Psoas muscle (tissue), 8 donors: ENCODE measurements around the gene PLEKHJ1. TPM values are rescaled to one million over a fixed set of nuclear protein-coding genes. Genes with fewer than 3 reads are reported as not detected.
A peak's percentile ranks its signal among the peaks of the same experiment; 100 is the strongest.

ENCODE experiments used
- ATAC-seq, 4 donors: fragments of 200-7000 bp; cut with Tn5 transposase; one replicate each; pipeline ENCODE4 v1.9.1; 2020; ENCODE audit warnings: moderate library complexity in 3 of 4, mild to moderate bottlenecking in 2 of 4
- DNase-seq, 2 donors: peaks; one replicate each; pipeline ENCODE4 v3.0.0-alpha.2; 2020
- H3K27ac ChIP-seq: fragments of 200-600 bp; one replicate; pipeline ENCODE4 v1.8.0; 2022
- H3K27me3 ChIP-seq, 3 donors: fragments of 200-600 bp in 1 of 3; one replicate each; pipeline versions ENCODE4 v1.6.1 to v1.8.0; 2013 to 2022; ENCODE audit warnings: low read length in 2 of 3, mild to moderate bottlenecking in 2 of 3, moderate library complexity in 1 of 3; ENCODE audit not compliant: insufficient read depth in 3 of 3
- H3K36me3 ChIP-seq, 2 donors: fragments of 200-600 bp in 1 of 2; one replicate each; pipeline versions ENCODE4 v1.6.1 to v1.8.0; 2013 to 2022; ENCODE audit warnings: low read depth in 1 of 2, mild to moderate bottlenecking in 1 of 2, moderate library complexity in 1 of 2; ENCODE audit not compliant: insufficient read depth in 1 of 2
- H3K4me1 ChIP-seq: fragments of 200-600 bp; one replicate; pipeline ENCODE4 v1.8.0; 2022
- H3K4me3 ChIP-seq: fragments of 200-600 bp; one replicate; pipeline ENCODE4 v1.8.0; 2022; ENCODE audit warnings: mild to moderate bottlenecking
- H3K9me3 ChIP-seq: fragments of 200-600 bp; one replicate; pipeline ENCODE4 v1.8.0; 2022
- WGBS, 3 donors: extraction: QIAGEN DNeasy Blood & Tissue Kit; methylation state at CpG; one replicate each; pipeline versions ENCODE4 v1.1.6 to v1.1.7; 2013; 5-methylcytosine and 5-hydroxymethylcytosine counted together
- intact Hi-C, 2 donors: fragments of 100-400 bp; cut with DNase I; formaldehyde crosslinking; loops; one replicate each; pipeline versions ENCODE4 v1.11.0 to v1.14.2; 2022
- polyA plus RNA-seq, 3 donors: library from polyadenylated mRNA; stranded (reverse); fragments of 200-250 nt; gene quantifications; one replicate each; pipeline ENCODE4 v1.2.3, GENCODE V29; 2013
- total RNA-seq, 4 donors: library from RNA; stranded (reverse); fragmentation: NEBNext Ultra II Directional in 2 of 4; extraction: Animal tissue kit (Norgen Biotek cat#: 25700) in 2 of 4; gene quantifications; one replicate each; pipeline versions ENCODE4 v1.2.1 to v1.2.4, GENCODE V29; 2021 to 2023
- TF ChIP-seq, protein P1 (sequence below): fragments of 200-600 bp; IDR thresholded peaks from one replicate; pipeline ENCODE4 v1.8.0; 2022; ENCODE audit warnings: antibody characterized with exemption
- donor health status: healthy with polysubstance abuse.
- donor health status: DM: no; HTN: no; CAD: no; lungs with moderate emphysema.
- donor health status: Bipolar disorder and iron deficiency.
- donor health status: healthy.
- donor health status: DM: yes; HTN: yes; CAD: no.
- donor health status: DM: no; HTN: no; CAD: no.
- donor health status: DM: no; HTN: no; CAD: no.
- donor health status: DM: yes; HTN: yes; CAD: no.

The PLEKHJ1 gene
- total and polyA plus RNA-seq, 7 donors, result 54.9 to 146 (median 65.5) TPM

DNA sequence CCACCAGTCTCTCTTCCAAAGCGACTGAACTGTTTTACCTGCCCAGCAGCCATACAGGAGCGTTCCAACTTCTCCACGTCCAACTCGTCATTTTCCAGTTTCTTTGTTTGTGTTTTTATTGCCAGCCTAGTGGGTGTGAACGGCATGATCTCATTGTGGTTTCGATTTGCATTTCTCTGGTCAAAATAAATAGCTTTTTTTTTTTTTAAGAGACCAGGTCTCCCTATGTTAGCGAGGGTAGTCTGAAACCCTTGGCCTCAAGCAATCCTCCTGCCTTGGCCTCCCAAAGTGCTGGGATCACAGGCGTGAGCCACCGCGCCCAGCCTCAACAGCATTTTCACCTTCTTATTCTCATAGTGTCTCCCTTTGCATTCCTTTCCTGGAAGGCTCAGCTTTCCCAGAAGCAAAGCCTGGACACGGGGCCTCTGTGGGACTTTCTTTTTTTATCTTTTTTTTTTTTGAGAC lies 24.2 kb upstream of the PLEKHJ1 start:
- H3K27ac ChIP-seq, result no peak overlapping the region
- WGBS, 3 donors, result 73 to 76% (median 75%) methylated on average over 11 of the region's 11 CpGs
- intact Hi-C loops, result no loop called here

DNA sequence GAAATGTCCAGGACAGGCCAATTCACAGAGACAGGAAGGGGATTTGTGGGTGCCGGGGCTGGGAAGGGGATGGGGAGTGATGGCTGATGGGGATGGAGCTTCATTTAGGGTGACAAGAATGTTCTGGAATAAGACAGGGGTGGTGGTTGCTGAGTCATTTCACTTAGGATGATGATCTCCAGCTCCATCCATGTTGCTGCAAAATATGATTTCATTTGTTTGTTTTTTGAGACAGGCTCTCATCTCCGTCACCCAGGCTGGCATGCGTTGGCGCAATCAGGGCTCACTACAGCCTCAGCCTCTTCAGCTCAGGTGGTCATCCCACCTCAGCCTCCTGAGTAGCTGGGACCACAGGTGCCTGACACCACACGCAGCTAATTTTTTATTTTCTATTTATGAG lies 23.2 kb upstream of the PLEKHJ1 start:
- H3K27me3 ChIP-seq, result no peaks in the 10 kb centered on the region
- 84 to 97% (median 93%) methylated on average over 5 of the region's 5 CpGs for WGBS, 3 donors
- no peaks in the 10 kb centered on the region for H3K36me3 ChIP-seq
- H3K9me3 ChIP-seq, result no peaks in the 10 kb centered on the region
- no peak overlapping the region for H3K27ac ChIP-seq
- DNase-seq (no peak), ATAC-seq (no peak)
- TF ChIP-seq, protein P1, sequence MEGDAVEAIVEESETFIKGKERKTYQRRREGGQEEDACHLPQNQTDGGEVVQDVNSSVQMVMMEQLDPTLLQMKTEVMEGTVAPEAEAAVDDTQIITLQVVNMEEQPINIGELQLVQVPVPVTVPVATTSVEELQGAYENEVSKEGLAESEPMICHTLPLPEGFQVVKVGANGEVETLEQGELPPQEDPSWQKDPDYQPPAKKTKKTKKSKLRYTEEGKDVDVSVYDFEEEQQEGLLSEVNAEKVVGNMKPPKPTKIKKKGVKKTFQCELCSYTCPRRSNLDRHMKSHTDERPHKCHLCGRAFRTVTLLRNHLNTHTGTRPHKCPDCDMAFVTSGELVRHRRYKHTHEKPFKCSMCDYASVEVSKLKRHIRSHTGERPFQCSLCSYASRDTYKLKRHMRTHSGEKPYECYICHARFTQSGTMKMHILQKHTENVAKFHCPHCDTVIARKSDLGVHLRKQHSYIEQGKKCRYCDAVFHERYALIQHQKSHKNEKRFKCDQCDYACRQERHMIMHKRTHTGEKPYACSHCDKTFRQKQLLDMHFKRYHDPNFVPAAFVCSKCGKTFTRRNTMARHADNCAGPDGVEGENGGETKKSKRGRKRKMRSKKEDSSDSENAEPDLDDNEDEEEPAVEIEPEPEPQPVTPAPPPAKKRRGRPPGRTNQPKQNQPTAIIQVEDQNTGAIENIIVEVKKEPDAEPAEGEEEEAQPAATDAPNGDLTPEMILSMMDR, result no peak
- intact Hi-C loops, result no loop called here
- no peak overlapping the region for H3K4me3 ChIP-seq
- peaks cover 3% of the 10 kb centered on the region for H3K4me1 ChIP-seq

More for the DNA sequence above, 24.2 kb upstream of the PLEKHJ1 start:
- H3K36me3 ChIP-seq, result no peaks in the 10 kb centered on the region
- TF ChIP-seq, protein P1, result no peak
- no peak overlapping the region for H3K4me3 ChIP-seq
- H3K27me3 ChIP-seq, result no peaks in the 10 kb centered on the region
- H3K9me3 ChIP-seq, result no peaks in the 10 kb centered on the region
- ATAC-seq (no peak), DNase-seq (no peak)
- no peaks in the 10 kb centered on the region for H3K4me1 ChIP-seq

DNA sequence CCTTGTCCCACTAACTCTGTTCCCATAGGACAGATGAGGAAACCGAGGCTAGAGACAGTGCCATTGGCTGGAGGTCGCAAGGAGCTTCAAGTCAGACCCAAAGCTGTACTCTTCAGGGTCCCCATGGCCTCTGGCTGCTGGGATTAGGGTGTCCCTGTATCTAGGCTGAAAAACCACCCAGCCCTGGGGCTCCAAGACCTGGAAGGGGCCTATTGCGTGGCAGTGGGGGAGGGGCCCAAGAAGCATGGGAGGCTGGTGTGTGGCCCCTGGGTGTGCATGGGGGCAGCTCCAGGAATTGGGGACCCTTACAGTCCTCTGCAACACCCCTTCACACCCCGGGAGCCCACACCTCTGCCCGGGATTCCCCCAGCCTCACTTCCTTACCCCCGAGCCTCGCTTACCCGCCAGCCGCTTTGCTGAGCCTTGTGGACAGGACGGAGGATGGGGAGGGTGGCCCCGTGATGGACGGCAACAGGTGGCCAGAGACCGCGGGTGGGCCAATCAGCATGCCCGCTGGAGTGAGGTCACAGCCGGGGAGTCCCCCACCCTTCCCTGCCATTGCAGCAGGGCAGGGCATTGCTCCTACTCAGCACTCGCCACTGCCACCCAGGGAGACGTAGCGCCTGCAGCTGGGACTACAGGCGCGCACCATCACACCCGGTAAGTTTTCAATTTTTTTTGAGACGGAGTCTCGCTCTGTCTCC lies 20.0 kb upstream of the PLEKHJ1 start, which contains the start of gene JSRP1:
Gene JSRP1 (minus strand): TSS at position 436 of the 704 bp plus-strand sequence. CDS start 1,103 bp downstream, outside the sequence.
- peak within 1 kb of the TSS; percentile 100 for H3K27ac ChIP-seq
- H3K4me1 ChIP-seq, result peaks cover 19% of the 10 kb centered on the region
- TF ChIP-seq, protein P1, result peak; percentile 28
- intact Hi-C loops, result loop anchor here in 1 of 2 donors (2.0 kb wide), 1 partner anchor 15 kb away; no protein-coding TSS in a partner anchor
- DNase-seq, result peak; percentile 90 to 98
- ATAC-seq, result peak; percentile 91 to 94 (median 92)
- no peaks in the 10 kb centered on the region for H3K9me3 ChIP-seq
- 24 to 31% (median 29%) methylated on average over 18 to 24 of the region's 24 CpGs for WGBS, 3 donors
- H3K36me3 ChIP-seq, result peaks cover 0 to 28% of the 10 kb centered on the region in 2 donors
- peaks cover 0 to 12% (median 0%) of the 10 kb centered on the region in 3 donors for H3K27me3 ChIP-seq
- H3K4me3 ChIP-seq, result peak within 1 kb of the TSS; percentile 72

DNA sequence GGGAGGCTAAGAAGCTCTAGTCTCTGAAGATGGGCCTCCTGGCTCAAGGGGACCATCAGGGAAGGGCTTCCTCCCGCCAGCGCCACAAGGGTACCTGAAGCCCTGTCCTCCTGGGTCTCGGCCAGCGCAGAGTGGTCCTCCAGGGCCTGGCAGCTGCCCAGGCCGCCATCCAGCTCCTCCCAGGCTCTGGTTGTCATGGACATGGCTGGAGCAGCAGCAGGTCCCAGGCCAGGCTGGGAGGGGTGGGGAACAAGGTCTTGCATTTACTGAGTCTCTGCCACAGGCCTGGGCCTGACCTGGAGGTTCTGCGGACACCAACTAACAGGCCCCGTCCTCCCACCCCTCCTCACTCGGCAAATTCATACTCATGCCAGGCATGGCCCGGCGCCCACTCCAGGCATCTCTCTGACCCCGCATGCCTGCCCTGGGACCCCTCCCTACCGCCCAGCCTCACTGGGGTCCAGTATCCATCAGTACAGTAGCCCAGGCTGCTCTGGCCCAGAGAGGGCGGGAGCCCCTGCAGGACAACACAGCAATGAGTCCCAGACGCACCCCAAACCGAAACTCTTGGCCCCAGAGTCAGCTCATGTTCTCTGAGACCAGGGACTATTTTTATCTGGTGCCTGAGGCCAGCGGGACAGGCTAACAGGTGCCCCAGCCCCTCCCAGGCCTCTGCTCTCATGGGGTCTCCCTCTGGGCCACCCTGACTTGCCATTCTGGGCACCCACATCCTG lies 19.1 kb upstream of the PLEKHJ1 start:
- TF ChIP-seq, protein P1, result no peak
- Histone ChIP-seq H3K27ac (peak overlapping the region; percentile 100), H3K4me3 (peak overlapping the region; percentile 72), H3K36me3 (peaks cover 0 to 28% of the 10 kb centered on the region in 2 donors), H3K9me3 (no peaks in the 10 kb centered on the region), H3K27me3 (peaks cover 0 to 13% (median 0%) of the 10 kb centered on the region in 3 donors), H3K4me1 (peaks cover 25% of the 10 kb centered on the region)
- ATAC-seq (peak; percentile 62 to 81 (median 76)), DNase-seq (peak in 1 of 2 donors; percentile 82)
- intact Hi-C loops, result loop anchor here in 1 of 2 donors (2.0 kb wide), 1 partner anchor 14 kb away; no protein-coding TSS in a partner anchor
- 35 to 41% (median 39%) methylated on average over 15 to 16 of the region's 16 CpGs for WGBS, 3 donors
